K562 (cell line): ENCODE results near the gene C3orf70.

Experiments used
- FOXK2 ChIP-seq, 2 experiments: fragments of 450-650 bp; IDR thresholded peaks in 1 of 2; conservative IDR thresholded peaks in 1 of 2; 2 replicates each; pipeline ENCODE4 v1.6.1; 2016; ENCODE audit warnings: low read depth in 2 of 2, mild to moderate bottlenecking in 1 of 2
- HNRNPH1 ChIP-seq: fragments of 200-400 bp; formaldehyde crosslinking; optimal IDR thresholded peaks from 2 replicates; pipeline ENCODE3; 2017; ENCODE audit warnings: low read depth, mild to moderate bottlenecking, low read length, moderate library complexity
- YY1 ChIP-seq, 3 experiments: IDR thresholded peaks; 2 replicates each; pipeline ENCODE4 v1.6.1; 2011; ENCODE audit warnings: low read length in 2 of 3, mild to moderate bottlenecking in 2 of 3, moderate library complexity in 2 of 3, borderline replicate concordance in 1 of 3, control low read depth in 1 of 3, low read depth in 1 of 3; ENCODE audit not compliant: insufficient read depth in 3 of 3, insufficient replicate concordance in 2 of 3, control insufficient read depth in 1 of 3, insufficient read length in 1 of 3; ENCODE audit errors: extremely low read depth in 1 of 3
- TF ChIP-seq, protein P1 (sequence below): sonication (generic); formaldehyde crosslinking; IDR thresholded peaks from 2 replicates; pipeline ENCODE4 v1.8.1; 2022; ENCODE audit warnings: missing genetic modification reagents

DNA sequence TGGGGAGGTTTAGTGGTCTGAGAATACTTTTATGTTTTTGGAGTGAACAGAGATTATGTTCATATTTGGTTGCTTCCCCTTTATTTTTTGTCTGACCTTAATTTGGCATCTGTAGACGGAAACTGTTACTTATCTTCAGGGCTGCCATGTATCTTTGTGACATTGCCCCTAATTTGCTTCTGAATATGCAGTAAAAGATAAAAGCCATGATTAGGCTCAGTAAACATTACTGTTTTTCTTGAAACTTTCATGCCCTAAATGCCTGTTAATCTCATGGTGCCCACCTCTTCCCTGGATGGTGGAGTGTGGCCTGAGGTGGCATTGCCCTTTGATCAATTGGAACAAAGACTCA lies 106.7 kb downstream of the C3orf70 start:
- TF ChIP-seq, protein P1, sequence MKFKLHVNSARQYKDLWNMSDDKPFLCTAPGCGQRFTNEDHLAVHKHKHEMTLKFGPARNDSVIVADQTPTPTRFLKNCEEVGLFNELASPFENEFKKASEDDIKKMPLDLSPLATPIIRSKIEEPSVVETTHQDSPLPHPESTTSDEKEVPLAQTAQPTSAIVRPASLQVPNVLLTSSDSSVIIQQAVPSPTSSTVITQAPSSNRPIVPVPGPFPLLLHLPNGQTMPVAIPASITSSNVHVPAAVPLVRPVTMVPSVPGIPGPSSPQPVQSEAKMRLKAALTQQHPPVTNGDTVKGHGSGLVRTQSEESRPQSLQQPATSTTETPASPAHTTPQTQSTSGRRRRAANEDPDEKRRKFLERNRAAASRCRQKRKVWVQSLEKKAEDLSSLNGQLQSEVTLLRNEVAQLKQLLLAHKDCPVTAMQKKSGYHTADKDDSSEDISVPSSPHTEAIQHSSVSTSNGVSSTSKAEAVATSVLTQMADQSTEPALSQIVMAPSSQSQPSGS, result no peak
- TF ChIP-seq YY1 (IDR thresholded peaks at IDR 0.05; ENCODE audit: borderline replicate concordance in 1 of 3, control insufficient read depth in 1 of 3, extremely low read depth in 1 of 3, insufficient read depth in 3 of 3, insufficient read length in 1 of 3, insufficient replicate concordance in 2 of 3, low read depth in 1 of 3, low read length in 2 of 3) (no peak), HNRNPH1 (no peak), FOXK2 (conservative IDR thresholded peaks at IDR 0.05 in 1 of 2, IDR thresholded peaks at IDR 0.05 in 1 of 2; ENCODE audit: low read depth in 2 of 2) (no peak)
